Astrocyte (in vitro differentiated cells and primary cell): Measurements from ENCODE around the gene CYB5B. TPM values are rescaled to one million over a fixed set of nuclear protein-coding genes. Genes with fewer than 3 reads are reported as not detected.

Experiments used
- DNase-seq: peaks from one replicate; pipeline ENCODE4 v3.0.0-alpha.2; 2010; ENCODE audit warnings: low read depth
- FAIRE-seq: peaks from 2 replicates; lab custom pipeline; 2011; peaks lifted over from hg19 to GRCh38; lab: Jason Lieb, UNC
- H2AFZ ChIP-seq: 2 replicates; pipeline ENCODE4 v1.6.0; 2012; ENCODE audit warnings: low read depth, low read length, inconsistent platforms
- H3K27ac ChIP-seq: 2 replicates; pipeline ENCODE4 v1.5.1; 2011; ENCODE audit warnings: low read depth, low read length, inconsistent platforms
- H3K27me3 ChIP-seq: 2 replicates; pipeline ENCODE4 v1.6.0; 2011; ENCODE audit warnings: low read length, inconsistent platforms; ENCODE audit not compliant: insufficient read depth
- H3K36me3 ChIP-seq: 2 replicates; pipeline ENCODE4 v1.5.1; 2011; ENCODE audit warnings: low read length, inconsistent platforms; ENCODE audit not compliant: insufficient read depth
- H3K4me1 ChIP-seq: 2 replicates; pipeline ENCODE4 v1.5.1; 2011; ENCODE audit warnings: low read length, inconsistent platforms; ENCODE audit not compliant: insufficient read depth
- H3K4me2 ChIP-seq: 2 replicates; pipeline ENCODE4 v1.6.0; 2012; ENCODE audit warnings: low read length, inconsistent platforms
- H3K4me3 ChIP-seq: 2 replicates; pipeline ENCODE4 v1.5.1; 2011; ENCODE audit warnings: low read depth, mild to moderate bottlenecking, low read length, inconsistent platforms; ENCODE audit not compliant: insufficient read depth
- H3K79me2 ChIP-seq: 2 replicates; pipeline ENCODE4 v1.6.0; 2012; ENCODE audit warnings: mild to moderate bottlenecking, low read length, inconsistent platforms; ENCODE audit not compliant: insufficient read depth
- H3K9ac ChIP-seq: 2 replicates; pipeline ENCODE4 v1.6.0; 2012; ENCODE audit warnings: mild to moderate bottlenecking, low read length, inconsistent platforms
- H3K9me3 ChIP-seq: 2 replicates; pipeline ENCODE4 v1.5.1; 2012; ENCODE audit warnings: low read depth, mild to moderate bottlenecking, low read length, inconsistent platforms; ENCODE audit not compliant: insufficient read depth
- H4K20me1 ChIP-seq: 2 replicates; pipeline ENCODE4 v1.6.0; 2012; ENCODE audit warnings: low read length, inconsistent platforms; ENCODE audit not compliant: insufficient read depth
- H3K27ac Mint-ChIP-seq: one replicate; pipeline ENCODE4 v1.8.0; 2021; ENCODE audit warnings: mild to moderate bottlenecking, mixed read lengths; ENCODE audit not compliant: unreplicated experiment
- H3K27me3 Mint-ChIP-seq: one replicate; pipeline ENCODE4 v1.8.0; 2021; ENCODE audit warnings: low read depth, mixed read lengths; ENCODE audit not compliant: unreplicated experiment
- H3K36me3 Mint-ChIP-seq: one replicate; pipeline ENCODE4 v1.8.0; 2021; ENCODE audit warnings: low read depth, mixed read lengths; ENCODE audit not compliant: unreplicated experiment
- H3K4me1 Mint-ChIP-seq: one replicate; pipeline ENCODE4 v1.8.0; 2021; ENCODE audit warnings: low read depth, mixed read lengths; ENCODE audit not compliant: unreplicated experiment
- H3K4me3 Mint-ChIP-seq: one replicate; pipeline ENCODE4 v1.8.0; 2021; ENCODE audit warnings: mild to moderate bottlenecking, moderate library complexity, mixed read lengths; ENCODE audit not compliant: unreplicated experiment
- H3K9me3 Mint-ChIP-seq: one replicate; pipeline ENCODE4 v1.8.0; 2021; ENCODE audit warnings: mild to moderate bottlenecking, mixed read lengths; ENCODE audit not compliant: unreplicated experiment
- CTCF ChIP-seq: IDR thresholded peaks from 2 replicates; pipeline ENCODE4 v1.5.1; 2011; ENCODE audit warnings: low read depth, mild to moderate bottlenecking, inconsistent platforms, low read length, moderate library complexity; ENCODE audit not compliant: insufficient read depth
- EZH2 ChIP-seq: IDR thresholded peaks from 2 replicates; pipeline ENCODE4 v1.6.1; 2012; ENCODE audit warnings: mild to moderate bottlenecking, low read length, inconsistent platforms; ENCODE audit not compliant: insufficient read depth
- total RNA-seq: library from RNA; stranded (reverse); gene quantifications from 2 replicates; pipeline ENCODE4 v1.2.1, GENCODE V29; 2021

The CYB5B gene
- total RNA-seq, 1 donor from 2014 or later, result 149 TPM

DNA sequence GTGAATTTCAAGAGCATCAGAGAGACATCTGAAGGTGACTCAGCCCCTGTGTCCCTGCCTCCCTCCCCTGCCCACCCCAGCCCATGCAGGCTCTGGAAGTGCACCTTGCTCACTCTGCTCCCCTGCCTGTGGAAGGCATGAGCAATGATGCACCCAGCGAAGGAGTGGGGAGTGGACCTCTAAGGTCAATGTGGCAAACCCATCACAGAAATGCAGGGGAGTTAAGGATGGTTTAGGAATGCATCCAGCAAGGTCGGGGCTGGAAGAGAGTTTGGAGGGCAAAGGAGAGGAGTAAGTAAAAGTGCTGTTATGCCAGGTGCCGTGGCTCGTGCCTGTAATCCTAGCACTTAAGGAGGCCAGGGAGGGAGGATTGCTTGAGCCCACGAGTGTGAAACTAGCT, 61.9 kb downstream of the CYB5B start:
- H3K4me3 ChIP-seq, result no peak overlapping the region
- H3K9ac ChIP-seq, result no peak overlapping the region
- no peaks in the 10 kb centered on the region for H3K36me3 ChIP-seq
- H3K27ac ChIP-seq, result no peak overlapping the region
- Mint-ChIP-seq H3K36me3 (no peaks in the 10 kb centered on the region), H3K27ac (no peak overlapping the region), H3K4me1 (no peaks in the 10 kb centered on the region), H3K4me3 (no peak overlapping the region), H3K9me3 (no peaks in the 10 kb centered on the region), H3K27me3 (peaks cover 1% of the 10 kb centered on the region)
- FAIRE-seq (no peak), DNase-seq (no peak)
- no peak overlapping the region for H3K4me2 ChIP-seq
- no peak overlapping the region for H2AFZ ChIP-seq
- H4K20me1 ChIP-seq, result no peaks in the 10 kb centered on the region
- H3K79me2 ChIP-seq, result no peaks in the 10 kb centered on the region
- TF ChIP-seq CTCF (no peak), EZH2 (no peak)
- peaks cover 12% of the 10 kb centered on the region for H3K4me1 ChIP-seq
- H3K27me3 ChIP-seq, result no peaks in the 10 kb centered on the region
- no peaks in the 10 kb centered on the region for H3K9me3 ChIP-seq

- Mint-ChIP-seq H3K4me3 (no peak overlapping the region), H3K9me3 (no peaks in the 10 kb centered on the region), H3K4me1 (no peaks in the 10 kb centered on the region), H3K27ac (no peak overlapping the region), H3K27me3 (peaks cover 1% of the 10 kb centered on the region), H3K36me3 (no peaks in the 10 kb centered on the region)
- Histone ChIP-seq H3K36me3 (no peaks in the 10 kb centered on the region), H3K9me3 (no peaks in the 10 kb centered on the region), H3K4me2 (no peak overlapping the region), H3K79me2 (no peaks in the 10 kb centered on the region), H3K27ac (no peak overlapping the region), H2AFZ (no peak overlapping the region), H3K4me1 (peaks cover 11% of the 10 kb centered on the region), H3K27me3 (no peaks in the 10 kb centered on the region), H3K9ac (no peak overlapping the region), H4K20me1 (no peaks in the 10 kb centered on the region), H3K4me3 (no peak overlapping the region)
- DNase-seq (no peak), FAIRE-seq (no peak)
- TF ChIP-seq EZH2 (no peak), CTCF (no peak)
Observed at GRCh38 chr16:69486724-69487123, 62.3 kb downstream of the CYB5B start.

DNA sequence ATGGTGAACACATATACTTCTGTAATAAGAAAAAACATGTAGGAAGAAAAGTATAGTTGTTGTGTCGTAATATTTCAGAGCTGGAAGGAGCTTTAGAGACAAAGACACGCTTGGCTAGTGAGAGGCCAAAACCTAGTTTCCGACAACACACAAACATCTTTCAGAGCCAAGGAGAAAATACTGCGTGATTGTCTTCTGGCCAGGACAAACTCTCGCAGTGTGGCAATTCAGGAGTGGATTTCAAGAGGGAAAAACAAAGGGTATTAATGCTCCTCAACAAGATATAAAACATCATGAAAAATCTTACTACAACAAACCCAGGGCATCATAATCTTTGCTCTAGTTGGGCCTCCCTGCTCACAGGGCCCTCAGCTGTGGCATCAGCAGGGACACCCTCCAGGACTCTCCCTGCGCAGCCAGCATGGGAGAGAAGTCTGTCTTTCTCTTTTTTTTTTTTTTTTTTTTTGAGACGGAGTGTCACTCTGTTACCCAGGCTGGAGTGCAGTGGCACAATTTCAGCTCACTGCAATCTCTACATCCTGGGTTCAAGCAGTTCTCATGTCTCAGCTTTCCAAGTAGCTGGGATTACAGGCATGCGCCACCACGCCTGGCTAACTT, 66.4 kb downstream of the CYB5B start:
- H3K36me3 ChIP-seq, result no peaks in the 10 kb centered on the region

More for the DNA sequence above, 66.4 kb downstream of the CYB5B start:
- H3K4me2 ChIP-seq, result no peak overlapping the region
- DNase-seq (no peak), FAIRE-seq (no peak)
- no peaks in the 10 kb centered on the region for H4K20me1 ChIP-seq
- peaks cover 1% of the 10 kb centered on the region for H3K27me3 Mint-ChIP-seq
- H3K27ac ChIP-seq, result no peak overlapping the region
- H3K9me3 ChIP-seq, result no peaks in the 10 kb centered on the region
- no peaks in the 10 kb centered on the region for H3K79me2 ChIP-seq
- no peak overlapping the region for H3K4me3 Mint-ChIP-seq
- H3K9me3 Mint-ChIP-seq, result no peaks in the 10 kb centered on the region
- H2AFZ ChIP-seq, result no peak overlapping the region
- no peaks in the 10 kb centered on the region for H3K36me3 Mint-ChIP-seq
- no peaks in the 10 kb centered on the region for H3K4me1 Mint-ChIP-seq
- no peak for TF ChIP-seq EZH2
- TF ChIP-seq CTCF, result no peak
- H3K27me3 ChIP-seq, result no peaks in the 10 kb centered on the region
- H3K4me3 ChIP-seq, result no peak overlapping the region
- no peak overlapping the region for H3K27ac Mint-ChIP-seq
- no peaks in the 10 kb centered on the region for H3K4me1 ChIP-seq
- H3K9ac ChIP-seq, result no peak overlapping the region
